ENCODE results near the gene ARHGEF3.
"Not testable (repeated sequence)": the region's sequence is repeated elsewhere in the genome, so short reads cannot be mapped to it uniquely, and the experiment has no call there.

The ARHGEF3 gene

DNA sequence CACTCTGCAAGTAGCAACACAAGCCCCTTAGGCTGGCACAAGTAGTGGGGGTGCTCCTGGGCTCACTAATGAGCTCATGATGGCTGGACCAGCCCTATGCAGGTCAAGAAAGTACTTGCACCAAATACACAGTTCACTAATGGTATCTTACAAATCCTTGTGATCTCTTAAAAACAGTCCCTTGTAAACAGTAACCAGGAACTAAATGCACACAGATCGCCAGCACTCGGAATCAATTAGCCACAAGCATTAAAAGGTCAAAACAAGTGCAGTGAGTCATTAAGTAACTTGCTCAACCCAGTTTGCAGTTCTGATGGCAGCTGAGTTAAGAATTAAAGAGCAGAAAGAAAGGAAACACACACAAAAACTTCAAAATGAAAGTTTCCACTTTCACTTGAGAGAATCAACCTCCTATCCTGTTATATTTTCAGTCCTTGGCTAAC lies 43.2 kb downstream of the ARHGEF3 start:
- in situ Hi-C loops (cut with MboI; ENCODE audit: low sequenced_read_pairs, unreplicated experiment), result no loop called here
- DNase-seq (ENCODE audit: low spot score), result peak; percentile 73
- TF ChIP-seq, protein P1, sequence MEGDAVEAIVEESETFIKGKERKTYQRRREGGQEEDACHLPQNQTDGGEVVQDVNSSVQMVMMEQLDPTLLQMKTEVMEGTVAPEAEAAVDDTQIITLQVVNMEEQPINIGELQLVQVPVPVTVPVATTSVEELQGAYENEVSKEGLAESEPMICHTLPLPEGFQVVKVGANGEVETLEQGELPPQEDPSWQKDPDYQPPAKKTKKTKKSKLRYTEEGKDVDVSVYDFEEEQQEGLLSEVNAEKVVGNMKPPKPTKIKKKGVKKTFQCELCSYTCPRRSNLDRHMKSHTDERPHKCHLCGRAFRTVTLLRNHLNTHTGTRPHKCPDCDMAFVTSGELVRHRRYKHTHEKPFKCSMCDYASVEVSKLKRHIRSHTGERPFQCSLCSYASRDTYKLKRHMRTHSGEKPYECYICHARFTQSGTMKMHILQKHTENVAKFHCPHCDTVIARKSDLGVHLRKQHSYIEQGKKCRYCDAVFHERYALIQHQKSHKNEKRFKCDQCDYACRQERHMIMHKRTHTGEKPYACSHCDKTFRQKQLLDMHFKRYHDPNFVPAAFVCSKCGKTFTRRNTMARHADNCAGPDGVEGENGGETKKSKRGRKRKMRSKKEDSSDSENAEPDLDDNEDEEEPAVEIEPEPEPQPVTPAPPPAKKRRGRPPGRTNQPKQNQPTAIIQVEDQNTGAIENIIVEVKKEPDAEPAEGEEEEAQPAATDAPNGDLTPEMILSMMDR (IDR thresholded peaks at IDR 0.05; ENCODE audit: borderline replicate concordance, control extremely low read depth, extremely low read depth, insufficient read depth, missing control alignments), result no peak

DNA sequence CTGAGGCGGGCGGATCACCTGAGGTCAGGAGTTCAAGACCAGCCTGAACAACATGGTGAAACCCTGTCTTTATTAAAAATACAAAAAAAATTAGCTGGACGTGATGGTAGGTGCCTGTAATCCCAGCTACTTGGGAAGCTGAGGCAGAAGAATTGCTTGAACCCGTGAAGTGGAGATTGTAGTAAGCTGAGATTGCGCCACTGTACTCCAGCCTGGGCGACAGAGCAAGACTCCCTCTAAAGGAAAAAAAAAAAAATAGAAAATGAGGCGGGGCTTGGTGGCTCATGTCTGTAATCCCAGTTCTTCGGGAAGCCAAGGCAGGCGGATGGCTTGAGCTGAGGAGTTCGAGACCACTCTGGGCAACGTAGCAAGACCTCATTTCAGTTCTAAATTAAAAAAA lies 43.7 kb downstream of the ARHGEF3 start:
- in situ Hi-C loops (cut with MboI; ENCODE audit: low sequenced_read_pairs, unreplicated experiment); DNase-seq (ENCODE audit: low spot score): not testable (repeated sequence)

DNA sequence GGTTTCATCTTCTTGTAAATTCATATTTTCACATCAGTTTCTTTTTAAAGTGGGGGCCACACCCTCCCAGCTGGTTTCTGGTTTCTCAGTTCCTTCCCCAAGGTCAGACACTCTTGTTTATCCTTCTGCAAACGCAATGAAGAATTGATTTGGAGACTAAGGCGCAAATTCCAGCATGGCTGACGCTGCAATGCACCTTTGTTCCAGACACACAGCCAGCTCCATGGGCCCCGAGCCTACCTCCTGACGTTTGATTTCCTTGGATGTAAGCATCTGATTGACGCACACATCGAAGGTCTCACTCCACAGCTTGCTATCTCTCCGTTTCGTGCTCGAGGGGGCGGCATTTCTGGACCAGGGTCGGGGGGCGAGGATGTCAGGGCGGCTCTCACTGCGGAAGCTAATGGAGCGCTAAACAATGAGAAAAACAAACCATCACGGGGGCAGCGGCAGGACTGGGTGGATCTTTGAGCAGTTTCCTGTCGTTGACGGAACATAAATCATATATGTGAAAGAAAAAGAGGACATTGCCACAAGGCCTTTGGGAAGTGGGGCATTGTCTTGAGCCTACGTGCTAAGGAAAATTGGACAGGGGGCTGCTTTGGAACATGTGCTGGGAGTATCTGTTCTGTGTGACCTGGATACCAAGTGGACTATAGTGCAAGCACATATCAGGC lies 46.9 kb downstream of the ARHGEF3 start:
- in situ Hi-C loops (cut with MboI; ENCODE audit: low sequenced_read_pairs, unreplicated experiment), result no loop called here
- TF ChIP-seq, protein P1 (IDR thresholded peaks at IDR 0.05; ENCODE audit: borderline replicate concordance, control extremely low read depth, extremely low read depth, insufficient read depth, missing control alignments), result no peak
- peak; percentile 50 for DNase-seq (ENCODE audit: low spot score)

DNA sequence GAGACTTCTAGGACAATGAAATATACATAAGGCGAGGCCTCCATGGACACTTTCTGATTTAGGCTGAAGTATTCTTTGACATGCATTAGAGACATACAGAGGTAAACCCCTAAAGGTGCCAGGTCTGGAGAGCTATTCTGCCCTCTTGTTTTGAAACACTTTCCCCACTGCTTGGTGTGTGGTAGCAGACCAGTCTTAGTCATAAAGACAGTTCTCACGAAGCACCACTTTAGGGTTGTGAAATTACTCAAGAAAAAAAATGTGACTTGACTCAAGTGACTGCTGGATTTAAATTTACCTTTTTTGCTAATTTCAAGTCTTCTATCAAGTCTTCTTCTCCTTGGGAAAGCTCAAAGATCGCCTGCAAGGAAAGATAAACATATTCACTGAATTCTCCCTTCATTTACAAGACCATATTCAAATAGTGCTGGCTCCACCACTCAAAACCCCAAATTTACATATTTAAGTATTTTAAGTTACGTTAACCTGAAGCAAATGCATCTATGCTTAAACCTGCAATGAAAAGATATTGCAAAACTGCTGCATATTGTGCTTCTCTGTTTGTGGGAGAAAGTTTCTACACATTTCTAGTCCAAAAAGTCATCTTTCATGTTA lies 48.4 kb downstream of the ARHGEF3 start:
- in situ Hi-C loops (cut with MboI; ENCODE audit: low sequenced_read_pairs, unreplicated experiment), result no loop called here
- TF ChIP-seq, protein P1 (IDR thresholded peaks at IDR 0.05; ENCODE audit: borderline replicate concordance, control extremely low read depth, extremely low read depth, insufficient read depth, missing control alignments), result no peak
- peak; percentile 61 for DNase-seq (ENCODE audit: low spot score)

DNA sequence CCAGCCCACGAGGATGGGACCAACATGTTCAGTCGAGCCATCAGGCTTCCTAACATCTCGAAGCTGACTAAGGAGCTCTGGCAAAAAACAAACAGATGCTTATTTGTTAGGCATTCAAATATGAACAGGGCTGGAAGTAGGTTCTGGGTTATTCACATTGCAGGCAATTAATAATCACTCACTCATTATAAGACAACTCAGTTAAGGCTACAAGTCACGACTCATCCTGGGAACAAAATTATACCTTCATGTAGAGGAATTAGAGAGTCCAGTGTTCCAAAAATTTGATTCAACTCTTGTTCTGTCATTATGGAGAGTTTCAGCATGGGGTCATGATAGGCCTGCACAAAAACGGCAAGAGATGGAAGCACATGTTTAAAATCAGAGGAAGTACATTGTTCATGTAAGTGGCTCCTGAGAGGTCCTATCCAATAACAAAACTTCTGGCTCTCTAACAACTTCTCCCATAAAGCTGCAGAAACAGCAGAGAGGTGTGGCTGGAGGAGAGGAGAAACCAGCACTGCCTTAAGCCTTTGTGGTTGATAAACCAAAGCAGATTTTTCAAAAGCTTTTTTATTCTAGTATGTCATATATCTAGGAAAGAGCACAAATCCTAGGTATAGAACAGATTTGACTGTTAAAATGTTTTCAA lies 50.6 kb downstream of the ARHGEF3 start:
- in situ Hi-C loops (cut with MboI; ENCODE audit: low sequenced_read_pairs, unreplicated experiment), result no loop called here
- TF ChIP-seq, protein P1 (IDR thresholded peaks at IDR 0.05; ENCODE audit: borderline replicate concordance, control extremely low read depth, extremely low read depth, insufficient read depth, missing control alignments), result no peak
- DNase-seq (ENCODE audit: low spot score), result no peak

DNA sequence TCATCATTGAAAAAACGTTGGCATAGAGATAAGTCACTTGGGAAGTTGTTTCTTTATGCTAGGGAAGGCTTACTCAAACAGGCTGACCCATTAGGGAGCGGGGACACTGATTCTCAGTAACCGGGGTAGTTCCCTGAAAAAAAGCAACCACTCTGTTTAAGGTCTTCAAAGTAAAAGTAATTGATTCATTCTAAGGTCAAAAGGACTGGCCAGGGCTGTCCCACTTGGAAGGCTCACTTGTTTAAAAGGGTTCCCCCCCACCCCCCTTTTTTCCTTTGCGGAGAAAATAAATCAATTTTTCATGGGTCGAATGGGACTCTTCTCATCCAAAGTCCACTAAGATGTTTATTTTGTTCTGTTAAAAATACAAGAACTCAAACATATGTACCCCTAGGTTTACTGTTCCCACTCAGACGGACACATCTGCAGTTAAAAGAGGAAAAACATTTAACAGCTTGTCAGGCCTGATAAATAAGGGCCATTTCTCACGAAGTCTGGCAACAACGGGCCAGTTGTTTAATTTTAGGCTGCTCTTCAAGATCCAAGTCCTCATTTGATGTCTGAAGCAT lies 53.0 kb downstream of the ARHGEF3 start:
- in situ Hi-C loops (cut with MboI; ENCODE audit: low sequenced_read_pairs, unreplicated experiment), result no loop called here
- TF ChIP-seq, protein P1 (IDR thresholded peaks at IDR 0.05; ENCODE audit: borderline replicate concordance, control extremely low read depth, extremely low read depth, insufficient read depth, missing control alignments), result no peak
- DNase-seq (ENCODE audit: low spot score), result no peak

DNA sequence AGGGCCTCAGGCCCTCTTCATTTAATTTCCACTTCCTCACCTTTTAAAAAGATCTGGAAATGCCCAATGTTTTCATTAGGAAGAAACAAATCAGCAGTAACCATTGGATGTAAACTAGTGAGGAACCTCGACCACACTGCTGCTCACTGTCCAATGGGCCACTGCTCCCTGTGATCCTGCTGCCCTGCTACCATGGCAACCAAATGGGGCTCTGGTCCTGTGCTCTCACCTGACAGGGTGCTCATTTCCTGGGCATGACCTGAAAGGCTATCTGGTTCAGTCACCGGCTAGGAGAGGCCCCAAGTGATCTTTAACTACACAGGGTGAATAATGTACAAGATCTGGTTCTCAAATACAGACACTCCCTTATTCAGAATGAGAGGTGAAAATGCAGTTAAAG lies 54.6 kb downstream of the ARHGEF3 start:
- TF ChIP-seq, protein P1 (IDR thresholded peaks at IDR 0.05; ENCODE audit: borderline replicate concordance, control extremely low read depth, extremely low read depth, insufficient read depth, missing control alignments), result no peak
- in situ Hi-C loops (cut with MboI; ENCODE audit: low sequenced_read_pairs, unreplicated experiment), result no loop called here
- DNase-seq (ENCODE audit: low spot score), result no peak
